Measurements from ENCODE around the gene ABCA8.

GRCh38 chr17:68870161-68870826, 84.9 kb downstream of the ABCA8 start:
- TF ChIP-seq ZNF274 (IDR thresholded peaks at IDR 0.05; ENCODE audit: low read depth, low read length) (no peak), SUZ12 (IDR thresholded peaks at IDR 0.05; ENCODE audit: extremely low read depth, insufficient read depth, insufficient read length) (no peak)
